ELR (cell line): ENCODE measurements around the gene AKT3.
A peak's percentile ranks its signal among the peaks of the same experiment; 100 is the strongest.

Experiments
- DNase-seq: peaks from one replicate; pipeline ENCODE4 v3.0.0-alpha.2; 2015; ENCODE audit warnings: low read depth

AKT3 gene

DNA sequence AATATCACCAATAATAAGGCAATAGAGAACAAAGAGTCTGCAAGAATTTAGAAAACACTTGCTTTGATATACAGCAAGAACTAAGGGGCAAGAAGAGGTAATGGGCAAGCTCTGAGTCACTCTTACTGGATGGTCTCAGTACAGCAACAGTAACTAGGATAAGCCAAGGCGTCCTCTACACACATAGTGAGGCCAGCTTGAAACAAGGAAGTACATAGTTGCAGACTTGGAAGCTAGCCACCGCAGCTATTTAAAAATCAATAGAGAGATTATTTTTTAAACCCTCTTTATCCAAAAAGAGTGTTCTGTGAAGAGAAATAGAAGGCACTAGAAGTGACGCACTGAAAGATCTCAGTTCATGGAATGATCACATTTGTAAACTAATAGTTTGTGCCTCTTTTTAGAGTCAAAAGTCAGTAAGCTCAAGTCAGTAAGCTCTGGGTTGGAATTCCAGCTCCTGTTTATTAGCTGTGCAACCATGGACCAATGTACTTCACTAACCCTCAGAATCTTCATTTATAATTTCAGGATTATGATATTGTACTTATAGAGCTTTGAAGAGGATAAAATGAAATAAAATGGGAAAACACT, 118.6 kb downstream of the AKT3 start:
- DNase-seq, result no peak

DNA sequence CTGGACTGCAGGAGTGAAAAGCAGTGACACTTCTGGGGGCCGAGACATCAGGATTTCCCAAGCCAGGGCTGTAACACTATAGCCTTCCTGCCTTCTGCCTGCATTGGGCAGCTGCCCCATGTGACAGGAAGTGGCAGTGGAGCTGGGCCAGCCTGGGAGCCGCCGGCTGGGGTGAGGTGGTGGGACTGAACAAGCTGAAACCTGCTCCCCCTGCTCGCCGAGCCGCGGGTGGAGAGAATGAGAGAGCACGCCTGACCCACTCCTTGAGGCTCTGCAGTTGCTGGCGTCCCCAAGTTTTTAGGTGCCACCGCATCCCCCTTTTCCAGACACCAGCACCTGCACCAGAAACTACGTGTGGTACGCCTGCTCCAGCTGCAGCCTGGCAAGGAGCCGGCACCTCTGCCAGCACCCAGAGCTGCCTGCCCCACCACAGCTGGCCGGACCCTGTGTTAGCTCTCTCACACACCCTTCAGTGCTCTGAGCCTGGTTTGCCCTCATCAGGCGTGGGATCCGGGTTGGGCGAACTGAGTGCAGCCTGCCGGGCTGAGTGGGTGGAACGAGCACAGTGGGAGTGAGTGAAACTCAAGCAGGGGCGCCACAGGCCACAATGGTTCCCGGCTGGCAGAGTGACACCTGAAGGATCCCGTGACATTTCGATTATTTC, 119.4 kb downstream of the AKT3 start:
- no peak for DNase-seq

DNA sequence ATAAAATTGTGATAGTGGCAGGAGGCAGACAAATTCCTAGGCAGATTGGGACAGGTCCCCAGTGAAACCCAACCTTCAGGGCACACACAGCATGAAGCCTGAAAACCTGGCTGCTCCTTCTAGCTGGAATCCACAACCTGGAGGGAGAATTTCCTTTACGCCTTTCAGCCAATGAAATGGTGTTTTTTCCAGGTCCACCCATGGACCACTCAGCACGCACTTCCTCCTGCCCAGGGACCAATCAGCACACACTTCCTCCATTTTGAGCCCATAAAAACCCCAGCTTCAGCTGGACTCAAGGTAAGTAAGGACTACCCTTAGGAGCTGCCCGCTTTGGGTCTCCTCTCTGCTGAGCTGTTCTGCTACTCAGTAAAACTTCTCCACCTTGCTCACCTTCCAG, 120.1 kb downstream of the AKT3 start:
- no peak for DNase-seq

DNA sequence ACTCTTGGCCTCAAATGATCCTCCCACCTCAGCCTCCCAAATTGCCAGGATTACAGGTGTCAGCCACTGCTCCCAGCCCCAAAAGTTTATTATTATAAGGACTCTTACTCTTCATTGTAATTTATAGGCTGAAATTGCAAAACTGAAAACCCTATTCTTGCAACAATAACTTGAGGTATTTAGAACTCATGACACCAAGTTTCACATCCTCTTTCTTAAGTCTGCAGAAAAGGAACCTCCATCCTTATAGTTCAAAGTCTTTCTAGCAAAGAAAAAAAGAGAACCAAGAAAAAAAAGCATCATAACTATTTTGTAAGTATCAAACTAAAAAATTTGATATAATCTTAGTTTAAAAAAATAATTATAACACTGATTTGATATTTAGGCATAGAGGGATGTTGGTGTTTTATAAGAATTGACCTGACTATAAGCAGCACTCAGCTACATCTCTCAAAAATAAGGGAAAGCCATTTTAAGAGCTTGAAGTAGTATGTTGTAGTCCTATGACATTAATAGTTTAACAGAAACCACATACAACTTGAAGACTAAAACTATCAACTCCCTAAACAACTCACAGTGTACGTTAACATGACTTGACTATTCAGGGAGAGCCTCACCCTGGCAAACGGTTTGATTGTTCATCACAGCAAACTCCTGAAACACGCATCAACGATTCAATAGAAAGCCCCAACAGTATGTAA, 122.4 kb downstream of the AKT3 start:
- no peak for DNase-seq

DNA sequence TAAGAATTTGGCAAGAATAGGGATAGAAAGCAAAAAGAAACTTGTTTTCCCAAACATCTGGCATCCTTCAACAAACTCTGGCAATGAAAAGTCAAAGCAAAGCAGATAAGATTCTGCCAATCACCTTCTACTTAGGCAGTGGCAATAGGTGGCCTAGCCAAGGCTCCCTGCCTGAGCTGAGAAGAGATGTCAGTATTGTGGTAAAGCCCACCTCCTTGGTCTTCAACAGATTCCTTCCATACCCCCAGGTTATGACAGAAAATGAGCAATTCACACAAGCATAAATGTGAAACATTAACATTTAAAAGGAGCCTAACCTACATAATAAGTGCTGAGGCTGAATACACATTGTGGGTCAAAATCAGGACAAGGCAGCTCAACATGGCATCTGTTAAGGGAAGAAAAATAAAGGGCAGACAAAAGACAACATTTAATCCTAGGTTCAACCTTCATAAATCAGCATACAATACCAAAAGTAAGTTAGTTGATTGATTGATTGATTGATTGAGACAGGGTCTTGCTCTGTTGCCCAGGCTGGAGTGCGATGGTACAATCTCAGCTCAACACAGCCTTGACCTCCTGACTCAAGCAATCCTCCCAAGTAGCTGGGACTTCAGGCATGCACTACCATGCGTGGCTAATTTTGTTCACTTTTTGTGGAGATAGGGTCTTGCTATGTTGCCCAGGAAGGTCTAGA, 123.1 kb downstream of the AKT3 start:
- DNase-seq, result no peak

DNA sequence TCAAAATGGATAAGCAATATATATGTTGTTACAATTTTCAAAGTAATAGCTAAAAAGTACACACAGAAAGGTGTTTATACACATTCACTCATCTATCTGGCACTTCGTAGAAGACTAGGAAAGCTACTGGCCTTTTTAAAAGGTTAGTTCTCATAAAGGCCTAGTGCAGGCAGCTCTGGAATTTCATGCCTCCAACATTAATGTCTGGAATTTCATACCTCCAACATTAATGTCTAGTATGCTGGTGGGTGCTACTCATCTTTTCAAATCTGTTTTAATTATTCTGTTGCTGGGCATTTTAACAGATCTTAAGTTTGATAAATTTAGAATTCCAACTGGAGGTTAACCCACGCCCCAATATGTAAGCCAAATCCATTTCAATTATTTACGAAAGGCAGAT, 124.2 kb downstream of the AKT3 start:
- no peak for DNase-seq

DNA sequence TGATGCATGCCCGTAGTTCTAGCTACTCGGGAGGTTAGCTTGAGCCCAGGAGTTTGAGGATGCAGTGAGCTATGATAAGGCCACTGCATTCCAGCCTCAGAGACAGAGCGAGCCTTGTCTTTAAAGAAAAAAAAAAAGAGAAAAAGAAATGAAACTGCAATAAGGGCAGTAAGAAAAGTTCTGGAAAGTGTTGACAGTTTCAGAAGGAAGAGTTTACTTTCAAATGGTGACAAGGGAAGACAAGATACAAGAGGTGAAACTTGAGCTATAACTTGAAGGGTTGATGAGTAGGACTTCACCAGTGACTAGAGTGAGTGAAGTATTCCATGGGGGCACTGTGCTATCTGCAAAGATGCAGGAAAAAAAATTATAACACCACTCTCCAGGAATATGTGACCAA, 125.0 kb downstream of the AKT3 start:
- DNase-seq, result no peak

DNA sequence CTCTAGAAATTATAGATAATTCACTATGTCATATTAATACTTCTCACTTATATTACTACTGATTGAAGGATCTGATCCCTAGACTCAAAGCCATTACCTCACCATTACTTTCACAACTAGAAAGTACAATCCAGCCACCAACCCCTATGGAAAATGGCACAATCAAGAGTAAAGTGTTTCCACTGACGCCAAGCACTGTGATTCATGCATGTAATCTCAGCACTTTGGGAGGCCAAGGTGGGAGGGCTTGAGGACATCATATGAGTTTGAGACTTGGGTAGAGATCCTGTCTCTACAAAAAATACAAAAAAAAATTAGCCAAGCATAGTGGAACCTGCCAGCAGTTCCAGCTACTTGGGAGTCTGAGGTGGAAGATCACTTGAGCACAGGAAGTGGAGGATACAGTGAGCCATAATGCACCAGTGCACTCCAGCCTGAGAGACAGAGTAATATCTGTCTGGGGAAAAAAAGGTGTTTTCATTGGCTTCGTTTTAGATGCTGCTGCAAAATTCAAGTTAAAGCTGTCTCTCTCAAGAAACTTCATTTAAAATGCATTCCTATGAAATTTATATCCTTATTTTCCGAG, 126.5 kb downstream of the AKT3 start:
- no peak for DNase-seq

DNA sequence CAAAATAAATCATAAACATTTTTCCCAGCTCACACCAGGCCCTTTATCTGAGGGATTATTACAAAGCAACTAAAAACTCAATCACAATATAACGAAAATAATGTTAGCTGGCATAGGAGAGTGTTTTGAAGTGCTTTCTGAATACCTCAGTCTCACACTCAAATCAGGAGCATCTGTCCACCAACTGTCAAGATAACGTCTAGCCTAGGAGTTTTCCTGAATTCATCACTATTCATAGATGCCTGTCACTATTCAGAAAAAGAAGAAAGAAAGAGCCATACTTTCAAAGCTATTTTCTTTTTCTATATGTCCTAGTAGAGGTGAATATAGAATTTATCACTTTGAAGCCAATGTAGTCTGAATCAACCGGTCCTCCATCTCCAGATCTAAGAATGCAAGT, 127.0 kb downstream of the AKT3 start:
- DNase-seq, result no peak

DNA sequence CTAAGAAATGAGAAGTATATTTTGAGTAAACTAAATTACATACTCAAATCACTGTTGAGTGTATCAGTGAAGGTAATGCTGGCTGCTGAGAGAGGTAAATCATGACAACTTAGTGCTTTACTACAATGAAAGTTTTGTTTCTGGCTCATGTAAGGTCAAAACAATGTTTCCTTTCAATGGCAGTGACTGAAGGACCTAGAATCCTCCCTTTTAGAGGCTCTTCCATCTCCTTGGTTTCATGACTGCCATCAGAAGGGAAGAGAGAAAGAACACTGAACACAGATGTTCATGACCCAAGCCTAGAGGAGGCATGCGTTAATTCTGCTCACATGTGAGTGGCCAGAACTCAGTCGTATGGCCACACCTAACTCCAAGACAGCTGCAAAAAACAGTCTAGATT, 130.6 kb downstream of the AKT3 start:
- DNase-seq, result peak; percentile 28

DNA sequence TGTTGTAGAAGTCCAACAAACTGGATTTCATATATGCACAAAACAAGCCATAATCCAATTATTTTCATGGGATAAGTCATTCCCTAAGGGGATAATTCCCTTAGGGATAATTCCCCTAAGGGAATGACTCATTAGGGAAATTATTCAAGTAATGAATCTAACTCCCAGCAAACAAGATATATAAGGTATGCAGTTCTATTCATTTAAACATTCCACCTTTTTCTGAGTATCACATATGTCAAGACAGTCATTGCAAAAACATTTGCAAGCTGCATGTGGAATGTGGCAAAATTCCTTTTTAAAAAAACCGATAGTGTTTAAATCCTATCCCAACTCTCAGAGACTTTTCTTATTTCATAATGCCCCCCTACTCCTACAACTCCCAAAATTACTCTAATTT, 131.2 kb downstream of the AKT3 start:
- DNase-seq, result peak; percentile 92

DNA sequence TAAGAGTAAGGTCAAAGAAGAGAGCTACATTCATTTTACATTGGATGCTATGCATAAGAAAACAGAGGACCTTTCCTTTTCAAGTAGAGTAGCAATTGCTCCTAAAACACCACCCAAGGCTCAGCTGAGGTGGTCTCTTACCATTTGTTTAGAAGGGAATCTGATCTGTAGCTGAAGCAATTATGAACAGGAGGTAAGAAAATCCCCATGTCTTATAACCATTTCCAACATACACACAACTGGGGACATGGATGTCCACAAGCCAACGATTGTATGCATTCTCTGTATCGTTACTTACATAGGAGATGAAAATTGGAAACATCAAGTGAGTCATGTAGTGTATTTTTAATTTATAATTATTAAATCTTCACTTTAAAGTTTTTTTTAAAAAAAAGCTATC, 132.0 kb downstream of the AKT3 start:
- DNase-seq, result no peak

DNA sequence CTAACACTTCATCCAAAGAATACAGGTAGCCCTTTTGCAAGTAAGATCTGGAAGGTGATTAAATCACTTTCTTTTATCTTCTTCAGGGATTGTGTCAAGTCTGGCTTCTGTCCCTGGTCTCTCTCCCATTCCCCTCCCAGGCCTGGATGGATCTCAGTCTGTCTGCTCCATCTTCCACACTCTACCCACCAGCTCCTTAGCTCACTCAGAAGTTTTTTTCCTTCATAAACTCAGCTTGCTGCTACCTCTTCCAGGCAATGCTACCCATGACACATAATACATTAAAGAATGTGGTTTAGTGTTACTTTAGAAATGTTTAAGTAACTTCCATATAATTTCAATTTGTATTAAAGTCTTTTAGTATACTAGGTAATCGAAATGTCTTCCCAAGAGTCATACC, 133.1 kb downstream of the AKT3 start:
- peak; percentile 61 for DNase-seq

DNA sequence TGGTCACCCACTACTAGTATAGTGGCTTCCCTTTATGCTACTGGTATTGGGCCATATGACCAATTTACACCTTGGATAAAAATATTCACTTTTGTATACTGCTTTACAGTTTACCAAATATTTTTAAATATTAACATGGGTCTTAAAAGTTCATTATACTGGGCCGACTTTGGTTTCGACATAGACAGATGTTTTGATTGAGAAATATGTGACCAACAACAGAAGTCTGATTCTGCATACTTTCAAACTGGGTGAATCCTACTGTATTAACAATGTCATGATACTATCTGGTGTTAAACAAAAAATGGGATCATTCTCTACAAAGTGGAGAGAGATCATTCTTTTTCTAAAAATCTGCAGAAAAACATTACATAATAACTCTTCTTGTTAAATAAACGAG, 134.8 kb downstream of the AKT3 start:
- no peak for DNase-seq

DNA sequence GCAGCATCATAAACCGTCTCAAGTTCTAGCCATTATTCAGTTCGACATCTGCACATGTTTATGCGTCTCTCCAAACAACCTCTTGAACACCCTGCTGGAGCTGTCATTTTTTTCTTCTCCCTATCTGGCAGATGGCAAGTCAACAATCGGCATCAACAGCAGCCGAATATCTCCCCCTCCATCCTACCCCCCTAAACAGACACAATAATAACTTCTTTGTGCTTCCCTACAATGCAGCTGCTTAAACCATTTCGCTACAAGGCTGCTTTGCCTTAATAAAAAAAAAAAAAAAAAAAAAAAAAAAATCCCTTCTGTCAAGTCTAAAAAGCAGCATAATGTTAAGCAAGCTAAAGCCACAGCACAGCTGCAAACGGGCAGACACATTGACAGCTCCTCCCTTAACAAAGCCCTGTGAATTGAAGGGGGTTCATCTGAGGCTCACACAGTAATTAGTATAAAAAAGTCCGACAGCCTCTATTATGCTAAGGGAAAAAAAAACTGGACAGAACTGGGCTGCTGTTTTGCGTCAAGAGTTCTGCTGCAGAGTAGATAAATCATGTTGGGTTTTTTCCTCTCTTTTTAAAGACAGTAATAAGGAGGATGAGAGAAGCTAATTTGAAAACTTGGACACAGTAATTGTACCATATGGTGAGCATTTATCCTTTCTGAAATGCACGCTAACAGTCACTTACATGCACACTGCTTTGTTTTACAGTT, 136.4 kb downstream of the AKT3 start:
- DNase-seq, result no peak

DNA sequence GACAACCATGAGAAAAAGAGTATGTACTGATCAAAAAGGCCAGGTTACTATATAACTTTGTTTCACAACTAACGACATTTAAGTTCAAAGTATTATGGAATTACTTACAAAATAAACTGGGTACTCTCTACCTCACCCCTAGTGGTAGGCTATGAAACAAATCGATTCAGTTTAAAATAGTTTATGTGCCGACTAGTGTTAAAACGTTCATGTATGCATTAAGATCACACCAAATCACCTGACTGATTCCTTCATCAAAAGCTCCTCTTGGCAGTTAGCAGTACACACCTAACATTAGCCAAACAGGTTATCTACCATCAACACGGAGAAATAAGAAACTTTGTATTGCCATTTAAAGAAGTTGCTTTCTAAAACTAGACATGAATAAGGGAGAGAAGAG, 137.1 kb downstream of the AKT3 start:
- no peak for DNase-seq

DNA sequence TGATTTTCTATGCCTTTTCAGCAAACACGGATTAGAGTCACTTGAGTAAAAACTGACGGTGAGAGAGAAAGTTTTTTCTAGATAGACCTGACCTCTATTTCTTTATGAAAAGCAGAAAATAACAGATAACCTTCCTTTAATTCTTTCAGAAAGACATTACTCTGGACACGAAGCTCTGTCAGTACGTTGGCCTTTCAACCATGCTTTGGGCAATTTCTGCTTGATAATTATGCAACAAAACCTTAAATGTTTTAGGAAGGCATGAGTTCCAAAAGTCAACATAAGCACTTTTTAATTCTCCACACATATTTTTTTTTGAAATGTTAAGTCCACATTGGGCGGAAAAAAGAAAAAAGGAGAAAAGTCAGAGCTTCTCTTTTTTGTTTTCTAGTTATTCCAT, 137.8 kb downstream of the AKT3 start:
- no peak for DNase-seq

DNA sequence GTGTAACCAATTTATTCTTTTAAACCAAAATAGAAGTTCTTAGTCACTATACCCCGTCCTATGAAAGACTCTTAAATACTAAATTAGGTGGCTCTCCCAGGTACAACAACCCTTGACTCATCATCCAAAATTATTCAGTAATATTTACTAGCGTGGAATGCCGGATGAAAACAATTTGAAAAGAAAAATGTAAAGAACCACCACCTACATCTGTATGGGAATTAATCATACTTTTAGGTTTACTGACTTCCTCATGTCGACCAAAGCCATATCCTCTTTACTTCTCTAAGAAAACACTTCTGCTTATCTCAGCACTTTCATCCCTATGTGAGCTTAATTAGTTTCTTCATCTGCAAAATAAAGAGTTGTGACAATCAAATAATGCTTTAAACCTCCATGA, 139.6 kb downstream of the AKT3 start:
- DNase-seq, result no peak

DNA sequence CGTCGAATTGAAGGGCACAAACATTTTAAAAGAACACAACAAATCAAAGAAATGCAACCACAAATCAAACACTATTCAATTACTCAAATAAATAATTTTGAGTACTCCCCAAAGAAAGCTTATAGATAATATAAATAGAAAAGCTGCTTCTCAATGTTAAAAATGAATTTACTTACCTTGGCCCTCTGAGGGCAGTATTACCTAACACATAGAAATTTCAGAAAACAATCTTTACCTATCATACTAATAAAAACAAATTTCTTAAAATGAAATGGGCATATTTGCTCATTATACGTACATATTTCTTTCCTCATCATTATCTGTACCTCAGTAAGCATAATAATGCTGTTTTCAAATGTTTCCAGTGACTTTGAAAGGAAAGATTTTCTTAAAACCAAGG, 141.8 kb downstream of the AKT3 start:
- peak; percentile 36 for DNase-seq

DNA sequence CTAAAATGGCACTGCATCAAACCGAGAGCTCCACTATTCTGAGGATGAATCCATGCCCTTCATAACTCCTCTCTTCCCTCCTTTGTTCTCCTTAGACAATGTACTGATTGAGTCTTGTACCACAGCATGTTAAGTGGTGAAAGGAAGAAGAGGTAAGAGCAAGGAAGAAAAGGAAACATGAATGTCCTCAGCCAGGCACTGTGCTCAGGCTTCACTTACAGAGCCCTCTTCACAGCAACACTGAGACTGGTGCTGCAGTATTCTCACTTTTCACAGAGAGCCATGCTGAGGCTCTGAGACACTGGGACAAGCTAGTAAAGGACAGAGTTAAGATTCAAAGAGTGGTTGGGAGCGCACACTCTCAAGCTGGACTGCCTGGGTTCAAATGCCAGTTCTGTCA, 143.5 kb downstream of the AKT3 start:
- no peak for DNase-seq

DNA sequence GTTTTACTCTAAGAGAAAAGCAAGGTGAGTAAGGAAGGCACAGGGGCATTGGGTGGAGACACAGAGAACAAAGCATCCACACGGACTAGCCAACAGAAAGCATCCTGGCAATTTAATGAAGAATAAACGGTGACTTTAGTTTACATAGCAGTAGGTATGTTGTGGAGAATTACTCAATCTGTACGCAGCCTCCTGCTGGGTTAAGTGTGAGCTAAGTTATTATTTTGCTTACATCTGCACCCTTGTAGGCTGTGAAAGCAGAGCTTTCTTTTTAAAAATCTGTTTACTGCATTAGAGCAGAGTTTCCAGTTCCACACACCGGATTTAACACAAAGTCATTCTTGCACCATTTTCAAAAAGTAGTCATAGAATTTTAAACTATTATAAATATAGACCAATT, 144.5 kb downstream of the AKT3 start:
- no peak for DNase-seq

DNA sequence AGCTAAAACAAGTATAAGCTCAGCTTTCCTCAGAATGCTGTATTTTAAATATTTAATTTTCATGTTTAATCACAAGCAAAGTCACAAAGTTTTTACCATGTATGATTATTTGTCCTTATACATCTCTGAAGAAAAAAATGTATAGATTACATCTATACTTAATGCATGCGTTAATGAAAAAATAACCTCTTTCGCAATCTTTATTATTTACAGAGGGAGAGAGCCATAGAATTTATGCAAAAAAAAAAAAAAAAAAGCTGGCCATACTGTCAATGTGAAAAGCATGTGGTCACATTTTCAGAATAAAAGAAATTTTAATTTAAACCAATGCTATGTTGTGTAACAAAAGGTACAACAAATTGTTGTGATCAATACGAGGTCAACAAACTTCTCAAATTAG, 148.2 kb downstream of the AKT3 start:
- no peak for DNase-seq
